Astrocyte of the spinal cord (primary cell): Measurements from ENCODE around the gene KCTD3.

ENCODE experiments used
- DNase-seq: peaks from one replicate; pipeline ENCODE4 v3.0.0; 2011; ENCODE audit warnings: low read depth, low spot score
- H3K4me3 ChIP-seq: 2 replicates; pipeline ENCODE4 v1.5.1; 2011; ENCODE audit warnings: low read depth, mild to moderate bottlenecking, low read length, moderate library complexity
- in situ Hi-C: cut with HindIII; loops from 2 replicates; pipeline ENCODE4 v1.10.0; 2017; ENCODE audit warnings: low sequenced_read_pairs
- TF ChIP-seq, protein P1 (sequence below): IDR thresholded peaks from 2 replicates; pipeline ENCODE4 v1.5.1; 2012; ENCODE audit warnings: low read depth, mild to moderate bottlenecking, low read length, inconsistent platforms

The KCTD3 gene

DNA sequence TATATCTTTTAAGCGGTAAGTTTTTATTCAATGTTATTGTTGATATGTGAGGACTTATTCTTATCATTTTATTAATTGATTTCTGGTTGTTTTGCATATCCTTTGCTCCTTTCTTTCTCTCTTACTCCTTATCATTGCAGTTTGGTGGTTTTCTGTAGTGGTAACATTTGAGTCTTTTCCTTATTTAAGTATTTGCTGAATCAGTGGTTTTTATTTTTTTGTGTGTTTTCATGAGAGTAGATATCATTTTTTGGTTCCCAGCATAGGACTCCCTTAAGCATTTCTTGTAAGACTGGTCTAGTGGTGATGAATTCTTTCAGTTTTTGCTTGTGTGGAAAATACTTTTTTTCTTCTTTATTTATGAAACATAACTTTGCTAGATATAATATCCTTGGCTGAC lies 12.2 kb upstream of the KCTD3 start:
- no peak overlapping the region for H3K4me3 ChIP-seq
- in situ Hi-C loops, result no loop called here
- no peak for DNase-seq
- TF ChIP-seq, protein P1, sequence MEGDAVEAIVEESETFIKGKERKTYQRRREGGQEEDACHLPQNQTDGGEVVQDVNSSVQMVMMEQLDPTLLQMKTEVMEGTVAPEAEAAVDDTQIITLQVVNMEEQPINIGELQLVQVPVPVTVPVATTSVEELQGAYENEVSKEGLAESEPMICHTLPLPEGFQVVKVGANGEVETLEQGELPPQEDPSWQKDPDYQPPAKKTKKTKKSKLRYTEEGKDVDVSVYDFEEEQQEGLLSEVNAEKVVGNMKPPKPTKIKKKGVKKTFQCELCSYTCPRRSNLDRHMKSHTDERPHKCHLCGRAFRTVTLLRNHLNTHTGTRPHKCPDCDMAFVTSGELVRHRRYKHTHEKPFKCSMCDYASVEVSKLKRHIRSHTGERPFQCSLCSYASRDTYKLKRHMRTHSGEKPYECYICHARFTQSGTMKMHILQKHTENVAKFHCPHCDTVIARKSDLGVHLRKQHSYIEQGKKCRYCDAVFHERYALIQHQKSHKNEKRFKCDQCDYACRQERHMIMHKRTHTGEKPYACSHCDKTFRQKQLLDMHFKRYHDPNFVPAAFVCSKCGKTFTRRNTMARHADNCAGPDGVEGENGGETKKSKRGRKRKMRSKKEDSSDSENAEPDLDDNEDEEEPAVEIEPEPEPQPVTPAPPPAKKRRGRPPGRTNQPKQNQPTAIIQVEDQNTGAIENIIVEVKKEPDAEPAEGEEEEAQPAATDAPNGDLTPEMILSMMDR, result no peak

DNA sequence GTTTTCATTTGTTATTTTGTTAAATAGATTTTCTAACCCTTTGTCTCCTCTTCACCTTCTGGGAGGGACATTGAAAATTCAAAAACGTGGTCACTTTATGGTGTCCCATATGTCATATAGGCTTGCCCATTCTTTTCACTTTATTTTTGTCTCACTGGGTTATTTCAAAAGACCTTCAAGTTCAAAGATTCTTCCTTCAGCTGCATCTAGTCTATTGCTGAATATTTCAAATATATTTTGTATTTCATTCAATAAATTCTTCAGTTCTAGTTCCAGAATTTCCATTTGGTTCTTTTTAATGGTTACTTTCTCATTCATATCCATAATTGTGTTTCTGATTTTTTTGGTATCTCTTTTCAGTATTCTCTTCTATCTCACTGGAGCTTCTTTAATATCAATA lies 11.6 kb upstream of the KCTD3 start:
- H3K4me3 ChIP-seq, result no peak overlapping the region
- TF ChIP-seq, protein P1, result no peak
- DNase-seq, result no peak
- in situ Hi-C loops, result no loop called here

DNA sequence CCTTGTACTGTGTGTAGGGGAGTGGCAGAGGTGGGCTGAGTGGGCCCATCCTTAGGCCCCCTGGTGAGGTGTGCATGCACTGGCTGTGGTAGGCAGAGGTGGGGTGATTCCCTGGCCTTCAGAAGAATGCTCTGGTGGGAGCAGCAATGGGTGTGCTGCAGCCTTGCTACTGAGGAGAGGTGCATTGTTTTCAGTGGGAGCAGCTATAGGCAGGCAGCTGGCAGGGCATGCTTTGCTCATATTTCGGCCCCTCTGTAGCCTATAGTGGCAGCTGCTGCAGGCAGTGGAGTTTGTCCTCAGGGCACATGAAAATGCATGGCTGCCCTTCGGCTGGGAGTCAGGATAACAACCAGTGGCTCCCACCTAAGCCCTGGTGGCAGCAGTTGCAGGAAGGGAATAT lies 10.1 kb upstream of the KCTD3 start:
- DNase-seq, result no peak
- in situ Hi-C loops, result no loop called here
- TF ChIP-seq, protein P1, result no peak
- no peak overlapping the region for H3K4me3 ChIP-seq

DNA sequence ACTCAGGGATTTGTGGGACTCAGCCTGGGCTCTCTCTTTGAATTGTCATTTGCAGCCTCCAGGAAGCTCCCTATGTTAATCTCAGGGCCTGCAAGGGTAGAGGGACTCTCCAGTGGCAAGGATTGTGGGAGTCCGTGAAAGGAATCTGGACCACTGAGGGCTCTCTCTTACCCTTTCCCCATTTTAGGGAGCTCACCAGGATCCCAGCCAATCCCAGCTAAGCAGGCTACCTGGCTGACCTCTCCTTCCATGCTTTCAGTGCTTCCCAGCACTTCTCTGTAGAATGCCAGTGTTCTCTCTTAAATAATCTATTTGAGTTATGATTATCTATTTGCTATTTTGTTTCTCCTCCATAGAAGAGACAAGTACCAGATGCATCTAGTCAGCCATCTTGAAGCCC lies 9.6 kb upstream of the KCTD3 start:
- in situ Hi-C loops, result no loop called here
- no peak overlapping the region for H3K4me3 ChIP-seq
- no peak for DNase-seq
- TF ChIP-seq, protein P1, result no peak

DNA sequence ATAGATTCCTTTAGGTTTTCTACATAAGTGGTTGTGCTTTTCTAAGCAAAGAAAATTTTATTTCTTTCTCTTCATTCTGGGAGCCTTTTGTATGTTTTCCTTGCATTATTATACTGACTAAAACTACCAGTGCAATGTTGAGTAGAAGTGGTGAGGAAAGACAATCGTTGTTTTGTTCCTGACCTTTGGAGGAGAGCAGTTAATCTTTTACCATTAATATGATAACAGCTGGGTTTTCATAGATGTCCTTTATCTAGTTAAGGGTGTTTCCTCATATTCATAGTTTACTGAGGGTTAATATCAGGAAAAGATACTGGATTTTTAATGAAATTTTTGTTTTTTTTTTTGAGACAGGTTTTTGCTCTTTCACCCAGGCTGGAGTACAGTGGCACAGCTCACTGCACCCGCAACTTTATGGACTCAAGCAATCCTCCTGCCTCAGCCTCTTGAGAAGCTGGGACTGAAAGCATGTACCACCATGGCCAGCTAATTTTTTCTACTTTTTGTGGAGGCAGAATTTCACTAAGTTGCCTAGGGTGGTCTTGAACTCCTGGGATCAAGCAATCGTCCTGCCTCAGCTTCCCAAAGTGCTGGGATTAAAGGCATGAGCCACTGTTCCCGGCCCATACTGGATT lies 9.0 kb upstream of the KCTD3 start:
- in situ Hi-C loops, result no loop called here
- no peak overlapping the region for H3K4me3 ChIP-seq
- TF ChIP-seq, protein P1, result no peak
- DNase-seq, result no peak

DNA sequence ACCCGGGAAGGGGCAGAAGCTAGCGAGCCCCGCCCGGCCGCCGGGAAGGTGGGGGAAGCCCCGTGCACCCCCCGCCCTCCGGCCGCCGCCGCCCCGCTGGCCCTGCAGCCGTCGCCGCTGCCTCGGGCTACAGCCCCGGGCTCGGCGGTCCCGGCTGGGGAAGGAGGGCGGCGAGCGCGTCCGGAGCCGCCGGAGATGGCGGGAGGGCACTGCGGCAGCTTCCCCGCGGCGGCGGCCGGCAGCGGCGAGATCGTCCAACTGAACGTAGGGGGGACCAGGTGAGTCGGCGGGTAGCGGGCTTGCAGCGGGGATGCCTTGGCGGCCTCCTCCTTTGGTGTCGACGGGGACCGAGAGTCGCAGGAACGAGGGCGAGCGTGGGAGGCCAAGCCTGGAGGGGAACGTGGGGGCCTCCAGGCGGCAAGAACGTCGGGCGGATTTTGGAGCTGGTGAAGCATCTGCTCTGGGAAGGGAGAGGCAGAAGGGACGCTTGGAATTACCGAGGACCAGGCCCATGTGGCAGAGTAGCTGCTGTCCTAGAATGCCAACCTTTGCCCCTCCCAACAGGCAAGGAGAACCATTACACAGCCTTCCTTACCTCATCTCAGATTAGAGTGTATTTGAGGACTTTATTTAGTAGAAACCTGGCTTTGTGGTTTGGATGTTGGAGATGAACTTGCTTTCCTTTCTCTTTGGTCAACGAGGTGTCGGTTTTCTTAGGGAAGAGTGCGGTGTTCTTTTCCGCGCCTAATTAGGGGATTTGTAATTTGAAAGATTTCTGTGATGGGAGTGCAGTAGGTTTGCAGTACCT lies 591 bp downstream of the KCTD3 start:
- H3K4me3 ChIP-seq, result peak overlapping the region; percentile 63
- in situ Hi-C loops, result no loop called here
- TF ChIP-seq, protein P1, result no peak

More for the DNA sequence above, 591 bp downstream of the KCTD3 start:
- DNase-seq, result peak; percentile 65
